H1 (cell line): Measurements from ENCODE around the gene GARS1. TPM values are rescaled to one million over a fixed set of nuclear protein-coding genes. Genes with fewer than 3 reads are reported as not detected.

ENCODE experiments used
- EGR1 ChIP-seq: IDR thresholded peaks from 2 replicates; pipeline ENCODE4 v1.6.1; 2011; ENCODE audit warnings: low read depth, low read length, borderline replicate concordance
- YY1 ChIP-seq: IDR thresholded peaks from 2 replicates; pipeline ENCODE4 v1.6.1; 2011; ENCODE audit warnings: low read depth, mild to moderate bottlenecking, low read length
- polyA plus RNA-seq, 7 experiments: library from polyadenylated mRNA; depleted of rRNA in 3 of 7; stranded (reverse) in 5 of 7; unstranded in 2 of 7; fragments of >200 nt in 5 of 7; fragments of 200-250 nt in 2 of 7; gene quantifications; 1 replicate in 5 of 7; 2 replicates in 1 of 7; 4 replicates in 1 of 7; pipeline versions ENCODE4 v1.2.1 to v1.2.3, GENCODE V29; 2011 to 2013; ENCODE audit warnings: missing spikeins in 2 of 7, mixed read lengths in 2 of 7
- total RNA-seq: library from RNA; stranded (reverse); fragmentation: NEBNext Ultra II Directional; extraction: Animal tissue kit (Norgen Biotek cat#: 25700); gene quantifications from 2 replicates; pipeline ENCODE4 v1.2.1, GENCODE V29; 2021

GARS1 gene
- total and polyA plus RNA-seq, 2 of the 8 experiments (the other 6 are each of a cell fraction or from before 2014, with no cell fraction given), result 270 to 476 TPM

GRCh38 chr7:30647589-30648364, 53.1 kb downstream of the GARS1 start (continued):
- TF ChIP-seq EGR1, result no peak
- TF ChIP-seq YY1, result no peak
